Peyer's patch (tissue), 4 donors: Measurements from ENCODE around the gene HRH4. TPM values are rescaled to one million over a fixed set of nuclear protein-coding genes. Genes with fewer than 3 reads are reported as not detected.

Source experiments
- DNase-seq, 3 donors: peaks; one replicate each; pipeline ENCODE4 v3.0.0-alpha.2; 2017 to 2019
- H3K27ac ChIP-seq, 4 donors: fragments of 200-600 bp; sonication (generic); one replicate each; pipeline ENCODE4 v1.5.1; 2016 to 2019
- H3K27me3 ChIP-seq, 2 donors: fragments of 200-600 bp; sonication (generic); one replicate each; pipeline ENCODE4 v1.5.1; 2019
- H3K36me3 ChIP-seq, 3 donors: fragments of 200-600 bp; sonication (generic); one replicate each; pipeline ENCODE4 v1.5.1; 2016 to 2019
- H3K4me1 ChIP-seq, 4 donors: fragments of 200-600 bp; sonication (generic); one replicate each; pipeline ENCODE4 v1.5.1; 2016 to 2019
- H3K4me3 ChIP-seq, 4 donors: fragments of 200-600 bp; sonication (generic); 1 replicate in 3 of 4; 2 replicates in 1 of 4; pipeline ENCODE4 v1.5.1; 2016 to 2019; ENCODE audit warnings: mild to moderate bottlenecking in 1 of 4
- H3K9me3 ChIP-seq, 4 donors: fragments of 200-600 bp; sonication (generic); one replicate each; pipeline ENCODE4 v1.5.1; 2016 to 2019; ENCODE audit warnings: mild to moderate bottlenecking in 1 of 4
- POLR2A ChIP-seq, 2 donors: fragments of 450-650 bp; IDR thresholded peaks; one replicate each; pipeline ENCODE4 v1.5.1; 2017; ENCODE audit warnings: antibody characterized with exemption in 2 of 2, mild to moderate bottlenecking in 2 of 2, moderate library complexity in 2 of 2
- total RNA-seq, 4 donors: library from RNA; depleted of rRNA; stranded (reverse); fragments of >200 nt; gene quantifications; one replicate each; pipeline ENCODE4 v1.1.0, GENCODE V29; 2016
- TF ChIP-seq, protein P1 (sequence below), 6 experiments: fragments of 450-650 bp in 4 of 6; fragments of 200-600 bp in 2 of 6; sonication (generic) in 1 of 6; IDR thresholded peaks; one replicate each; pipeline ENCODE4 v1.5.1; 2017 to 2019; ENCODE audit warnings: antibody characterized with exemption in 6 of 6, mild to moderate bottlenecking in 3 of 6, moderate library complexity in 1 of 6

HRH4 gene
- total RNA-seq, 4 donors from 2014 or later: not detected

DNA sequence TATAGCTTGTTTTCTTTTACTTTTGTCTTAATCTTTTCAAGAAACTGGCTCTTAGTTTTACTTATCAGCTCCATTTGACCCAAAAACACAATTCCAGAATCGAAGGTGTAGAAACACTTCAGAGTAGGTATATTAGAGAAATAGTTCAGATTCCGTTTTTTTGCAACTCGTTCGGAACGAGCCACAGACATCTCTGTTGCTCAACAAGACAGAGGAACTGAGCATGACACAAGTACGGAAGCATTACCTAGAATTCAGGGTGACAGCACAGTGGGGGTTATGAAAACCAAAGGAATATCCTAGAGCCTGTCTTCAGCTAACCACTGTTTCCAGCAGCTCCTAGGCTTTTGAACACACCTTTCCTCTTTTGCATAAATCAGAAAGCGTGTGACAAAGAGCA, 5.0 kb downstream of the HRH4 start:
- Histone ChIP-seq H3K4me3 (no peak overlapping the region), H3K4me1 (no peaks in the 10 kb centered on the region), H3K27ac (no peak overlapping the region), H3K36me3 (no peaks in the 10 kb centered on the region), H3K9me3 (no peaks in the 10 kb centered on the region), H3K27me3 (no peaks in the 10 kb centered on the region)
- no peak for DNase-seq
- no peak for TF ChIP-seq POLR2A (IDR thresholded peaks at IDR 0.05)
- TF ChIP-seq, protein P1, sequence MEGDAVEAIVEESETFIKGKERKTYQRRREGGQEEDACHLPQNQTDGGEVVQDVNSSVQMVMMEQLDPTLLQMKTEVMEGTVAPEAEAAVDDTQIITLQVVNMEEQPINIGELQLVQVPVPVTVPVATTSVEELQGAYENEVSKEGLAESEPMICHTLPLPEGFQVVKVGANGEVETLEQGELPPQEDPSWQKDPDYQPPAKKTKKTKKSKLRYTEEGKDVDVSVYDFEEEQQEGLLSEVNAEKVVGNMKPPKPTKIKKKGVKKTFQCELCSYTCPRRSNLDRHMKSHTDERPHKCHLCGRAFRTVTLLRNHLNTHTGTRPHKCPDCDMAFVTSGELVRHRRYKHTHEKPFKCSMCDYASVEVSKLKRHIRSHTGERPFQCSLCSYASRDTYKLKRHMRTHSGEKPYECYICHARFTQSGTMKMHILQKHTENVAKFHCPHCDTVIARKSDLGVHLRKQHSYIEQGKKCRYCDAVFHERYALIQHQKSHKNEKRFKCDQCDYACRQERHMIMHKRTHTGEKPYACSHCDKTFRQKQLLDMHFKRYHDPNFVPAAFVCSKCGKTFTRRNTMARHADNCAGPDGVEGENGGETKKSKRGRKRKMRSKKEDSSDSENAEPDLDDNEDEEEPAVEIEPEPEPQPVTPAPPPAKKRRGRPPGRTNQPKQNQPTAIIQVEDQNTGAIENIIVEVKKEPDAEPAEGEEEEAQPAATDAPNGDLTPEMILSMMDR (IDR thresholded peaks at IDR 0.05): no peak

DNA sequence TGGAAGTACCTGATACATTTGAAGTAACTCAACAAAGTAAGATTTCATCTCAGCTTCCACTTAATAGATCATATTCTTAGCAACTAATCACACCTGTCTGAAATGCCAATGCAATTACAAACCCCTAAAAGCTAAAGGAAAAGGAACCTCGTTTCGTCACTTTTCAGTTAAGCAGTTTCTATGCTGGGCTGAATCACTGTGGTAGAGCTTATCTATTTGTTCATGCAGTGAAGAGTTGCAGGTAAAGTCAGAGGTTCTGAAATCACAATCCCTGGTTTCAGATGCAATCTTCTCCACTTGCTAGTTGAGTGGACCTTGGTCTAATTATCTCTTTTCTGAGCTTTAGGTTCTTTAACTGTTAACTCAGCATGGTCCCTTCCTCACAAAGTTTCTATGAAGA, 6.3 kb downstream of the HRH4 start:
- H3K4me1 ChIP-seq: no peaks in the 10 kb centered on the region
- H3K36me3 ChIP-seq: no peaks in the 10 kb centered on the region
- no peaks in the 10 kb centered on the region for H3K9me3 ChIP-seq
- H3K4me3 ChIP-seq: no peak overlapping the region
- no peak for DNase-seq
- H3K27ac ChIP-seq: no peak overlapping the region
- no peak for TF ChIP-seq POLR2A (IDR thresholded peaks at IDR 0.05)
- TF ChIP-seq, protein P1 (IDR thresholded peaks at IDR 0.05): no peak
- no peaks in the 10 kb centered on the region for H3K27me3 ChIP-seq

- TF ChIP-seq POLR2A (IDR thresholded peaks at IDR 0.05): no peak
- TF ChIP-seq, protein P1 (IDR thresholded peaks at IDR 0.05): no peak
- no peak for DNase-seq
- Histone ChIP-seq H3K9me3 (no peaks in the 10 kb centered on the region), H3K4me3 (no peak overlapping the region), H3K4me1 (no peaks in the 10 kb centered on the region), H3K27me3 (no peaks in the 10 kb centered on the region), H3K36me3 (no peaks in the 10 kb centered on the region), H3K27ac (no peak overlapping the region)
These were observed 9.7 kb downstream of the HRH4 start for GRCh38 chr18:24470022-24470618.

DNA sequence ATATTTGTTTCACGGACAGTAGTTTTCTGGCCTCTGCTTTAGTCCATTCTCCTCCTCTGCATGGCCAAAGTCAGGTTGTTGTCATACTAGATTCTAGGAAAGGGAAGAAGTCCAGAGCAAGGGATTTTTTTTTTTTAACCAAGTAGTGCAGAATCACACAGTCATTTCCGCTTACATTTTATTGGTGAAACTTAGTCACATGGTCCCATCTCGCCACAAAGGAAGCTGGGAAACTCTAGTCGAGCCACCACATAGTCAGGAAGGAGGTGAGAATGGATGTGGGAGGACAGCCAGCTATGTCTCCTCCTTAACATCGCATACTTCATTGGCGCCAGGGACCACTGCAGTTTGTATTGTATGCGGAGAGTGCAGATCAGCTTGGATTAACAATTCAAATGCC, 10.4 kb downstream of the HRH4 start:
- Histone ChIP-seq H3K4me1 (no peaks in the 10 kb centered on the region), H3K36me3 (no peaks in the 10 kb centered on the region), H3K9me3 (no peaks in the 10 kb centered on the region), H3K27ac (no peak overlapping the region), H3K27me3 (no peaks in the 10 kb centered on the region), H3K4me3 (no peak overlapping the region)
- no peak for DNase-seq
- TF ChIP-seq, protein P1 (IDR thresholded peaks at IDR 0.05): no peak
- TF ChIP-seq POLR2A (IDR thresholded peaks at IDR 0.05): no peak

DNA sequence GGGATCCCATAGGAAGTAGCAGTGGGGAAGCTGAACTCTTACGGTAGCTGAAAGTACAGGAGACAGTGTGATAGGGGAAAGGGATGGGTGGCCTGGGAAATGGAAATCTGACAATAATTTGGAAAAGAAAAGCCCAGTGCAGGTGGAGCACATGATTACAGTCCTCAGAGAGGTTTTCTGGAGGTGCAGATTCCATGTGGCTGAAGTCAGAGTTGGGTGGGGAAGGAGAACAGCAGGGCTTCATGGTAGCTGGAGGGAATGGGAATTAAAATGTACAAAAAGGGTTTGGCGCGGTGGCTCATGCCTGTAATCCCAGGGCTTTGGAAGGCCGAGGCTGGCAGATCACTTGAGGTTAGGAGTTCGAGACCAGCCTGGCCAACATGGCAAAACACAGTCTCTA, 12.2 kb downstream of the HRH4 start:
- no peak for TF ChIP-seq POLR2A (IDR thresholded peaks at IDR 0.05)
- TF ChIP-seq, protein P1 (IDR thresholded peaks at IDR 0.05): no peak
- no peaks in the 10 kb centered on the region for H3K4me1 ChIP-seq
- H3K9me3 ChIP-seq: no peaks in the 10 kb centered on the region
- no peaks in the 10 kb centered on the region for H3K36me3 ChIP-seq
- H3K27me3 ChIP-seq: no peaks in the 10 kb centered on the region
- DNase-seq: no peak
- no peak overlapping the region for H3K27ac ChIP-seq
- no peak overlapping the region for H3K4me3 ChIP-seq

DNA sequence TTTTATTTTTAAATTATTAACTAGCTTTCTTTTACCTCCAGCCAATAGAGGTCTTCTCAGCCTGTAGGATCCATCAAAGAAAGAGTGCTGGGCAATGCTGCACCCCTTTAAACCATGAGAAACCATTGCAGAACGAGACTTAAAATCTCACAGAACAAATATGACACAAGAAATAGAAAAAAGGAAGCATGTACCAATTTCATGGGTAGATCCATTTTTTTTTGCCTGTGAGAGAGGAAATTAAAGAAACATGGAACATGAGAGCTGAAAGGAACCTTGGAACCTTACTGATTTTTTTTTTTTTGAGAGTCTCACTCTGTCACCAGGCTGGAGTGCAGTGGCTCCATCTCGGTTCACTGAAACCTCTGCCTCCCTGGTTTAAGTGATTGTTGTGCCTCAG, 14.0 kb downstream of the HRH4 start:
- no peak overlapping the region for H3K4me3 ChIP-seq
- no peaks in the 10 kb centered on the region for H3K4me1 ChIP-seq
- TF ChIP-seq POLR2A (IDR thresholded peaks at IDR 0.05): no peak
- TF ChIP-seq, protein P1 (IDR thresholded peaks at IDR 0.05): no peak
- H3K27me3 ChIP-seq: no peaks in the 10 kb centered on the region
- no peaks in the 10 kb centered on the region for H3K36me3 ChIP-seq
- H3K9me3 ChIP-seq: no peaks in the 10 kb centered on the region
- no peak for DNase-seq
- no peak overlapping the region for H3K27ac ChIP-seq
